ENCODE measurements around the gene ACOXL. TPM values are rescaled to one million over a fixed set of nuclear protein-coding genes. Genes with fewer than 3 reads are reported as not detected.

ACOXL gene
- total and polyA plus RNA-seq, 2 of the 8 experiments (the other 6 are each of a cell fraction or from before 2014, with no cell fraction given): 11.4 to 20.6 TPM

DNA sequence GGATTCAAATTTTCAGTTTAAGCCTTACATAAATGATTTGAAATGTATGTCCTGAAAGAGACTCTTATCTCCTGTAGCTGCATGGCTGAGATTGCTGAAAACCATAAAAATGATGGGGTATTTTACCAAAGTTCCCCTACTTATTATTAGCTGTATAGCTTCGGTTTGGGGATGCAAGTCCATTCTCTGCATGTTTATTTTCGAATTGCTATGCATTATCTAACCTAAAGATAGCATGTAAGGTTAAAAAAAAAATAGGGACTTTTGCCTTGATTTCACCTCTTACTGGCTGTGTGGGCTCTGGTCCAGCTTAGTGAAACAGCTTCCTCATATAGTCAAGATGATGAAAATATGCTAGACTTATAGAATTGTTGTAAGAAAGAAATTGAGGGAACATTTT is 14.0 kb upstream of the ACOXL start (continued):
- TF ChIP-seq HDAC6 (IDR thresholded peaks at IDR 0.05; ENCODE audit: low read depth, low read length): no peak
- TF ChIP-seq HDAC2 (IDR thresholded peaks at IDR 0.05; ENCODE audit: borderline replicate concordance in 1 of 2, low read depth in 2 of 2, low read length in 2 of 2): no peak
- TF ChIP-seq GABPA (IDR thresholded peaks at IDR 0.05; ENCODE audit: borderline replicate concordance, insufficient read depth, low read length): no peak
- TF ChIP-seq TBP (IDR thresholded peaks at IDR 0.05; ENCODE audit: low read depth, low read length): no peak
- TF ChIP-seq CREB1 (IDR thresholded peaks at IDR 0.05): no peak
- no peak for TF ChIP-seq RNF2 (IDR thresholded peaks at IDR 0.05; ENCODE audit: borderline replicate concordance, low read depth, low read length, missing control alignments, poor library complexity, severe bottlenecking)
